ENCODE data around the gene ASIC1.

GRCh38 chr12:50084775-50085614, 27.6 kb downstream of the ASIC1 start, which contains the start of gene SMARCD1:
- no peak for TF ChIP-seq EGR1 (IDR thresholded peaks at IDR 0.05)
- no peak for TF ChIP-seq REST (IDR thresholded peaks at IDR 0.05; ENCODE audit: low read depth)
- peak; percentile 76 for TF ChIP-seq ZBTB7A (IDR thresholded peaks at IDR 0.05; ENCODE audit: low read depth)
- TF ChIP-seq EP300 (IDR thresholded peaks at IDR 0.05; ENCODE audit: borderline replicate concordance), result no peak
- TF ChIP-seq MAX (IDR thresholded peaks at IDR 0.05), result peak; percentile 79
- TF ChIP-seq RAD21 (IDR thresholded peaks at IDR 0.05; ENCODE audit: low read depth), result no peak
- peak; percentile 69; the same call in 1 of the 2 replicates for TF ChIP-seq TAF1 (IDR thresholded peaks at IDR 0.05; ENCODE audit: low read depth)
- no peak for TF ChIP-seq CEBPB (IDR thresholded peaks at IDR 0.05)
- TF ChIP-seq TEAD4 (IDR thresholded peaks at IDR 0.05), result no peak; the same call in 1 of the 2 replicates
- TF ChIP-seq CREB1 (IDR thresholded peaks at IDR 0.05; ENCODE audit: low read depth), result no peak
- peak; percentile 85 for TF ChIP-seq YY1 (IDR thresholded peaks at IDR 0.05; ENCODE audit: low read depth)
- TF ChIP-seq TCF12 (IDR thresholded peaks at IDR 0.05; ENCODE audit: low read depth), result peak; percentile 38
- TF ChIP-seq NFIC (IDR thresholded peaks at IDR 0.05), result 0 out of 2 replicates have a peak, but pooled peaks have one; percentile 8
